Subcutaneous abdominal adipose tissue (tissue), 5 donors: ENCODE results near the gene TMEM270.
"Not testable (repeated sequence)": the region's sequence is repeated elsewhere in the genome, so short reads cannot be mapped to it uniquely, and the experiment has no call there.

Experiments
- H3K27ac ChIP-seq: one replicate; pipeline ENCODE4 v1.7.0; 2013; ENCODE audit warnings: low read depth, mild to moderate bottlenecking, inconsistent platforms, low read length, moderate library complexity
- H3K27me3 ChIP-seq, 5 donors: one replicate each; pipeline ENCODE4 v1.7.0; 2013; ENCODE audit warnings: low read length in 5 of 5, inconsistent platforms in 1 of 5; ENCODE audit not compliant: control insufficient read depth in 5 of 5, insufficient read depth in 4 of 5
- H3K36me3 ChIP-seq, 5 donors: one replicate each; pipeline ENCODE4 v1.7.0; 2013; ENCODE audit warnings: low read length in 5 of 5; ENCODE audit not compliant: control insufficient read depth in 5 of 5, insufficient read depth in 5 of 5
- H3K4me1 ChIP-seq, 5 donors: one replicate each; pipeline ENCODE4 v1.7.0; 2013; ENCODE audit warnings: low read length in 5 of 5, mild to moderate bottlenecking in 3 of 5, moderate library complexity in 1 of 5; ENCODE audit not compliant: control insufficient read depth in 5 of 5, insufficient read depth in 5 of 5
- H3K4me3 ChIP-seq, 5 donors: one replicate each; pipeline ENCODE4 v1.7.0; 2013; ENCODE audit warnings: low read length in 5 of 5, low read depth in 1 of 5
- H3K9ac ChIP-seq, 5 donors: one replicate each; pipeline ENCODE4 v1.7.0; 2013; ENCODE audit warnings: low read length in 5 of 5, mild to moderate bottlenecking in 4 of 5, moderate library complexity in 3 of 5
- H3K9me3 ChIP-seq, 5 donors: one replicate each; pipeline ENCODE4 v1.7.0; 2013; ENCODE audit warnings: low read length in 5 of 5; ENCODE audit not compliant: control insufficient read depth in 5 of 5
- donor health status: healthy.
- donor health status: healthy.
- donor health status: healthy.
- donor health status: healthy.
- donor health status: healthy.

TMEM270 gene, protein sequence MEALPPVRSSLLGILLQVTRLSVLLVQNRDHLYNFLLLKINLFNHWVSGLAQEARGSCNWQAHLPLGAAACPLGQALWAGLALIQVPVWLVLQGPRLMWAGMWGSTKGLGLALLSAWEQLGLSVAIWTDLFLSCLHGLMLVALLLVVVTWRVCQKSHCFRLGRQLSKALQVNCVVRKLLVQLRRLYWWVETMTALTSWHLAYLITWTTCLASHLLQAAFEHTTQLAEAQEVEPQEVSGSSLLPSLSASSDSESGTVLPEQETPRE

DNA sequence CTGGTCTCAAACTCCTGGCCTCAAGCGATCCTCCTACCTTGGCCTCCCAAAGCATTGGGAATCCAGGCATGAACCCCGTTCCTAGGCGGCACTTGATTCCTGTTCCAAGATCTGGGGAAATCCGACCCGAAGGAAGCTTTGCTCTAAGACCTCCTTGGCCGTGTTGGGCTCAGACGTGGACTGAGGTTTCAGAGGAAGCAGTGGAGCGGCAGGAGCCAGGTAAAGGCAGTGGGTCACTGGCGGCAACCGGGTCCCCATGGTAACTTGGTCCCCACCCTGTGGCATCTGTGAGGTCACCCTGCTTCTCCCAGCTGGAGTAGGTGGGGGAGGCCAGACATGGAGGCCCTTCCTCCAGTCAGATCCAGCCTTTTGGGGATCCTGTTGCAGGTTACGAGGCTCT, at the start of gene TMEM270:
TMEM270 (plus strand) TSS at position 301 of the 400 bp plus-strand sequence; CDS start at position 337, 36 bp downstream.
- no peaks in the 10 kb centered on the region for H3K27me3 ChIP-seq
- H3K27ac ChIP-seq, result no peak within 1 kb of the TSS
- H3K4me3 ChIP-seq, result no peak within 1 kb of the TSS
- H3K9ac ChIP-seq, result no peak within 1 kb of the TSS
- H3K4me1 ChIP-seq, result peaks cover 0 to 5% (median 1%) of the 10 kb centered on the region in 5 donors
- no peaks in the 10 kb centered on the region for H3K9me3 ChIP-seq
- H3K36me3 ChIP-seq, result no peaks in the 10 kb centered on the region

DNA sequence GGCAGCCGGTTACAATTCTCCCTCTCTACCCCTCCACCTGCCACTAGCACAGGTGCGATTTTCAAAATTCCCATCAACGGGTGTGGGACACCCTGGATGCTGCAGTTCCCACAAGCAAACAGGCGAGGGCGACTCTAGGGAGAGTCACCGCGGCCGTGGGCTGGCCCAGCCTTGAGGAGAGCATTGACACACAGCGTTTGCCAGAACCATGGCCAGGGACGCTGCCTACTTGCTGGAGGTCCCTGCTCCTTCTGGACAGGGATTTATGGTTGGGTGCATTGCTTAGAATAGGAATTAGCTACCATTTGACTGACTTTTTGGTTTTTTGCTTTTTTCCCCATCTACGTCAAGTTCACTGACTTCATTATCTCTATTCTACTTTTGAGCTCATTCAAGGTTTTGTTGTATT, 49.2 kb upstream of the TMEM270 start:
- H3K9ac ChIP-seq, result no peak overlapping the region
- peaks cover 0 to 2% (median 0%) of the 10 kb centered on the region in 5 donors for H3K4me1 ChIP-seq
- H3K9me3 ChIP-seq, result no peaks in the 10 kb centered on the region
- peaks cover 0 to 6% (median 2%) of the 10 kb centered on the region in 5 donors for H3K27me3 ChIP-seq
- H3K36me3 ChIP-seq, result no peaks in the 10 kb centered on the region
- H3K27ac ChIP-seq, result no peak overlapping the region
- no peak overlapping the region for H3K4me3 ChIP-seq

DNA sequence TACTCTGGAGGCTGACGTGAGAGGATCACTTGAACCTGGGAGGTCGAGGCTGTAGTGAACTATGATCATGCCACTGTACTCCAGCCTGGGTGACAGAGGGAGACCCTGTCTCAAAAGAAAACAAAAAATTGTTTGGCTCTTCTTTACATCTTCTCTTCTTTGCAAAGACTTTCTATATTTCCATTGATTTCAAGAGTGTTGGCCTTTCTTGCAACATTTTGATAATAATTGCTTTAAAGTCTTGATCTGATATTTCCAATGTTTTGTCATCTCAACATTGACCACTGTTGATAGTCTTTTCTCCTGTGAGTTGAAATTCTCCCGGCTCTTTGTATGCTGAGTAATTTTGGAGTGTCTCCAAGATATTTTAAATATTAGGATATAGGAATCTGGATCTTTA, 48.0 kb upstream of the TMEM270 start:
- H3K27me3 ChIP-seq, result peaks cover 0 to 6% (median 2%) of the 10 kb centered on the region in 5 donors
- H3K36me3 ChIP-seq, result no peaks in the 10 kb centered on the region
- H3K4me3 ChIP-seq, result no peak overlapping the region
- H3K9me3 ChIP-seq, result no peaks in the 10 kb centered on the region
- H3K4me1 ChIP-seq, result peaks cover 0 to 2% (median 0%) of the 10 kb centered on the region in 5 donors
- H3K9ac ChIP-seq, result no peak overlapping the region
- H3K27ac ChIP-seq, result no peak overlapping the region

DNA sequence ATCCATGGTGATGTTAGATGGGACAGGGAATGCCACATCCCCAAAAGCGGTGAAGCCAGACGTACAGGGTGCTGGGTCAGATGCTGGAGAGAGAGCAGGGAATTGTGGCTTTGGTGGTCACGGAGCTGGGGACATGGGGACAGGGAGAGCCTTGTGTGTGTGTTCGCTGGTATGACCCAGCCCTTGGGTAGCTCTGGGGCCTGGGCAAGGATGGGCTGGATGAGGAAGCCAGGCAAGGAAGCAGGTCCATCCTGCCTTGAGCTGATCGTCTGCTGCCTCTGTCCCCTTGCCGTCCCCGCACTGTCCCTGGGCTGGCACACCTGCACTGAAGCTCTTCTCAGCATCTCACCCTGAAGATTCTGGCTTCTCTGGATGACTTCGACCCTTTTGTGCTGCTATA, 45.5 kb upstream of the TMEM270 start:
- no peak overlapping the region for H3K4me3 ChIP-seq
- no peak overlapping the region for H3K9ac ChIP-seq
- no peaks in the 10 kb centered on the region for H3K36me3 ChIP-seq
- no peak overlapping the region for H3K27ac ChIP-seq
- peaks cover 0 to 2% (median 0%) of the 10 kb centered on the region in 5 donors for H3K4me1 ChIP-seq
- no peaks in the 10 kb centered on the region for H3K9me3 ChIP-seq
- peaks cover 0 to 6% (median 2%) of the 10 kb centered on the region in 5 donors for H3K27me3 ChIP-seq

DNA sequence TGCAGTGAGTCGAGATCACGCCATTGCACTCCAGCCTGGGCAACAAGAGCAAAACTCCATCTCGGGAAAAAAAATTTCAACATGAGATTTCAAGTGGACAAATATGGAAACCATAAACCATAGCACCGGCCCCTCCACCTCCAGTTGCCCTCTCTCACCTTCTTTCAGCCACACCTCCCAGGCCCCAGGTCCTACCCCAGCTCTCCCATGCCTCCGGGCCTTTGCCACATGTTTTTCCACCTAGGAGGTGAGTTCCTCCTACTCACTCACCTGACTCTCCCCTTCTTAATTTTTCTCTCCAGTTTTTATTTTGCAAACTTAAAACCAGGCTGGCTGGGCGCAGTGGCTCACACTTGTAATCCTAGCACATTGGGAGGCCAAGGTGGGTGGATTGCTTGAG, 43.8 kb upstream of the TMEM270 start:
- Histone ChIP-seq H3K4me3 (no peak overlapping the region), H3K9ac (no peak overlapping the region), H3K9me3 (no peaks in the 10 kb centered on the region), H3K27me3 (peaks cover 0 to 2% (median 0%) of the 10 kb centered on the region in 5 donors), H3K36me3 (no peaks in the 10 kb centered on the region), H3K27ac (no peak overlapping the region), H3K4me1 (no peaks in the 10 kb centered on the region)

DNA sequence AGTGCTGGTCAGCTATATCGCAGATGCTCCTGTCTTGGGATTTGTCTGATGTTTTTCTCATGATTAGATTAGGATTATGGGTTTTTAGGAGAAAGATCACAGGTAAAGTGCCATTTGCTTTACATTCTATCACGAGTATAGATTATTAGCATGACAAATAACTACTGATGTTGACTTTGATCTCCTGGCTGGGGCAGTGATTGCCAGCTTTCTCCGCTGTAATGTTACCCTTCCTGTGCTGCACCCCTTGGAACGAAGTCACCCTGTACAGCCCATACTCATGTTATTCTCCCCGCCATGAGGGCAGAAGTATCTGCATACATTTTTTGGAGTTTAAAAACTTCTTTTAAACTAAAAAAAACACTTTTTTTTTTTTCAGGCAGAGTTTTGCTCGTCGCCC, 40.9 kb upstream of the TMEM270 start:
- no peak overlapping the region for H3K9ac ChIP-seq
- H3K4me3 ChIP-seq, result no peak overlapping the region
- no peaks in the 10 kb centered on the region for H3K9me3 ChIP-seq
- H3K36me3 ChIP-seq, result no peaks in the 10 kb centered on the region
- peaks cover 0 to 2% (median 0%) of the 10 kb centered on the region in 5 donors for H3K27me3 ChIP-seq
- no peak overlapping the region for H3K27ac ChIP-seq
- H3K4me1 ChIP-seq, result peaks cover 0 to 6% (median 3%) of the 10 kb centered on the region in 5 donors

DNA sequence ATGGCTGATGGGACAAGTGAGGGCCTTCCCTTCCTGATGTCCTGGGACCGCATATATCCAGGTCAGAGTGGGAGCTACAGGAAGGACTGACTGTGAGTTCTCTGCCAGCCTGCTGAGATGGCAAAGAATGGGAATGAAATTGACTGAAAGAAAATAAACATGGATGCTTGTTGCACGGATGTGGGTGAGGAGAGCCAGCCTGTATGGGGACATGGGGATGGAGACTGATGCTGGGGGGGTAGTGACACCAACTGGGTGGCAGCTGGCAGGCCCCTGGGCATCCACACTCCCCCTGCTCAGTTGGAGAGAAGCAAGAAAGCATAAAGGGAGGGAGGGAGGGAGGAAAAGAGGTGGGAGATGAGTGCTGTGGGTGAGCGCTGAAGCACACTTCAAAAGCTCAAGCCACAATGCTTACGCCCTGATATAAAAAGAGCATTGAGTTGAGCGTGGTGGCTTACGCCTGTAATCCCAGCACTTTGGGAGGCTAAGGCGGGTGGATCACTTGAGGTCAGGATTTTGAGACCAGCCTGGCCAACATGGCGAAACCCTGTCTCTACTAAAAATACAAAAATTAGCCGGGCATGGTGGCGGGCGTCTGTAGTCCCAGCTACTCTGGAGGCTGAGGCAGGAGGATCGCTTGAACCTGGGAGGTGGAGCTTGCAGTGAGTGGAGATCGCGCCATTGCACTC, 39.2 kb upstream of the TMEM270 start:
- not testable (repeated sequence) for H3K27me3 ChIP-seq, H3K4me3 ChIP-seq, H3K27ac ChIP-seq, H3K36me3 ChIP-seq, H3K4me1 ChIP-seq, H3K9me3 ChIP-seq, H3K9ac ChIP-seq

DNA sequence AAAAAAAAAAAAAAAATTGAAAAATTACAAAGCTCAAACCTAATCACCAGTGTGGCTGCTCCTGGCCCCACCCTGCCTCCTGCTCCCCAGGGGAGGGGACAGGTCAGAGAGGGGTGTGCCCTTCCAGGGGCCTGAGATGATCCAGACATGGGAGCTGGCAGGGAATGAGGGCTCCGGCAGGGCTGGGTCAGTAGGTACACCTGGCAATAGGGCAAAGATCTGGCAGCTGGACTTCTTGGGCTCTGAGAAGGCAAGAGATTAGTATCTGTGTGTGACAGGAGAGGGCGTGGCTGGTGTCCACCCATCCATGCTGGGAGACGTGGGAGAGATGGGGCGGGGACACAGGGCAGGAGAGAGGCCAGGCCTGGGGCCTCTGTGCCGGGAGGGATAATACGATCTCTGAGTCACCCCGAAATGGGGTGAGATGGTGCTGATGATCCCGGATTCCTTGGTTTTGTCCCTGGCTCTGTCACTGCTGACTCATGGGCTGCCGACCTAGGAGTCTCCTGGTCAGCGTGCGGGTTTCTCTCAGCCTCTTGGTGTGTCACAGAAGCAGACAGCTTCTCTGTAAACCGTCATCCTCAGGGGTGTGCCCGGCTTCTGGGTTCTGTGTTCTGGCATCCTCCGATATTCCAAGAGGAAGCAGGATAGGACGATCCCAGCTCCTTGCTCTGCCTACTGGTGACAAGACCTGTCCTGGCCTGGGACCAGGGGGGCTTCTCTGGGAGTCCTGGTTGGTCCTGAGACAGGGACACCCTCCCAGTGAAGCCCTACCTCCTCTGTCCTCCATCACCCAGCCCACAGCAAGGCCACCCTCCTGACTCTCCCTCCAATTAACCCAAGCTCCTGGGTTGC, 38.4 kb upstream of the TMEM270 start:
- Histone ChIP-seq H3K9me3 (no peaks in the 10 kb centered on the region), H3K36me3 (no peaks in the 10 kb centered on the region), H3K27ac (no peak overlapping the region), H3K27me3 (no peaks in the 10 kb centered on the region), H3K9ac (peak overlapping the region in 1 of 5 donors; percentile 13), H3K4me3 (no peak overlapping the region), H3K4me1 (peaks cover 0 to 16% (median 6%) of the 10 kb centered on the region in 5 donors)

DNA sequence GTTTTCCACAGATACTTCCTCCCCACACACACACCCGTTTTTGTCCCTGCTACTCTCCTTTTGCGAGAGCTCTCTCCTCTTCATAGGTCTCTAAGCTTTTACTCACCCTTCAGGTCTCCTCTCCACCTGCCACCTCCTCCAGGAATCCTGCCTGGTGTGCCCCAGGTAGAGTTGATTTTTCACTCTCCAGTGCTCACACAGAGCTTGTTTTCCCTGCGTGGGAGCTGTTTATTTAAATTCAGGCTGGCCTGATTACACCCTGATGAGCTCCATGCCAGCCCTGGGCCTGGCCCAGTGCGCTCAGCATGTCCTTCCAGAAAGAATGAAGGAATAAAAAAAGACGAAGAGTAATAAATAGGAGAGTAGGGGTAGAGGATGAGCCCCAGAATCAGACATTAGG, 37.7 kb upstream of the TMEM270 start:
- Histone ChIP-seq H3K27ac (no peak overlapping the region), H3K27me3 (no peaks in the 10 kb centered on the region), H3K9ac (peak overlapping the region in 1 of 5 donors; percentile 13), H3K4me3 (no peak overlapping the region), H3K4me1 (peaks cover 3 to 23% (median 9%) of the 10 kb centered on the region in 5 donors), H3K36me3 (no peaks in the 10 kb centered on the region), H3K9me3 (no peaks in the 10 kb centered on the region)
